Activated CD8-positive, alpha-beta T cell treated with anti-CD3 and anti-CD28 coated beads for 36 hours (primary cell): Measurements from ENCODE around the gene ECE1. TPM values are rescaled to one million over a fixed set of nuclear protein-coding genes. Genes with fewer than 3 reads are reported as not detected.
A peak's percentile ranks its signal among the peaks of the same experiment; 100 is the strongest.

Source experiments
- ATAC-seq: fragments of 200-7000 bp; cut with Tn5 transposase; one replicate; pipeline ENCODE4 v1.10.0; 2021; ENCODE audit warnings: mild to moderate bottlenecking, moderate library complexity
- CTCF ChIA-PET: fragments of 350-600 bp; sonication (Branson Sonifier 250); formaldehyde crosslinking; loops from one replicate; lab custom pipeline; 2021; ENCODE audit warnings: antibody characterized with exemption; lab: Charles Lee
- POLR2A ChIA-PET: fragments of 350-600 bp; sonication (Branson Sonifier 250); formaldehyde crosslinking; loops from one replicate; lab custom pipeline; 2021; ENCODE audit warnings: antibody characterized with exemption; lab: Charles Lee
- DNase-seq: peaks from one replicate; pipeline ENCODE4 v3.0.0-alpha.2; 2020
- H3K27ac Mint-ChIP-seq: one replicate; pipeline ENCODE4 v1.8.0; 2021; ENCODE audit warnings: mild to moderate bottlenecking, mixed read lengths
- H3K27me3 Mint-ChIP-seq: one replicate; pipeline ENCODE4 v1.8.0; 2021; ENCODE audit warnings: mixed read lengths
- H3K36me3 Mint-ChIP-seq: one replicate; pipeline ENCODE4 v1.8.0; 2021; ENCODE audit warnings: low read depth, mixed read lengths
- H3K4me1 Mint-ChIP-seq: one replicate; pipeline ENCODE4 v1.8.0; 2021; ENCODE audit warnings: low read depth, mixed read lengths
- H3K4me3 Mint-ChIP-seq: one replicate; pipeline ENCODE4 v1.8.0; 2021; ENCODE audit warnings: mild to moderate bottlenecking, moderate library complexity, mixed read lengths
- H3K9me3 Mint-ChIP-seq: one replicate; pipeline ENCODE4 v1.8.0; 2021; ENCODE audit warnings: mixed read lengths
- intact Hi-C: fragments of 100-400 bp; cut with micrococcal nuclease; formaldehyde crosslinking; loops from one replicate; pipeline ENCODE4 v1.10.0; 2022
- total RNA-seq, 2 experiments: library from RNA; stranded (reverse); gene quantifications; one replicate each; pipeline ENCODE4 v1.2.3, GENCODE V29; 2021
- TF ChIP-seq, protein P1 (sequence below): fragments of 200-600 bp; IDR thresholded peaks from one replicate; pipeline ENCODE4 v1.8.0; 2022; ENCODE audit warnings: antibody characterized with exemption, mild to moderate bottlenecking

ECE1 gene
- total RNA-seq, 2 experiments from 2014 or later = 118 to 127 TPM

DNA sequence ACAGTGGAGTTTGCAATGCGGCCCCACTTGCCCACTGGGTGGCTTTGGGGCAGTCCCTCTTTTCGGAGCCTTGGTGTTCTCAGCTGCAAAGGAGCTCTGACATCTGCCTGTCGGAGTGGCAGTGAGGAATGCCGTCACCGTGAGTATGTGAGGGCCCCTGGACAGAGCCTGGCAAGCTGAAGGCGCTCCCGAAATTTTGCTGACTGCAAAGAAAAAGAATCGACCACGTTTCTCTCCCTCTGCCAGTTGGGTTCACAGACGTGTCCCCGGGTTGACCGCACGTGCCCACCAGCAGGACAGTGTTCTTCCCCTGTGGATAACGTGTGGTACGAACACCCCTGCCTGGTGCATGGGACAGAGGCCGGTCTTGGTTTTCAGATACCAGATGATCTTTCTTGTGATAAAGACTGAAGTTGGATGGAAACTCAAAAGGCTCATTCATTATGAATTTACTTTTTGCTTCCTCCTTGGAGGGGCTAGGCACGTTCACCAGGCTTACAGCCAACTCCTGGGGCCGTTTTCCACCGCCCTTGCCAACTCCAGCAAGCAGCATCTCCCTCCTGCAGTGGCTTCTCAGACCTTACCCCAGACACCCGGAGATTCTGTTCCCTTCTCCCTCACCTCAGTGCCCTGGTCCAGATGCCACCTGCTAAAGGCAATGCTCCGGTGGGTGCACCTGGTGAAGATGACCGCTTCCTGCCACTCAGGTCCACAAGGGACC, 29.7 kb downstream of the ECE1 start:
- H3K4me3 Mint-ChIP-seq = no peak overlapping the region
- DNase-seq (no peak), ATAC-seq (no peak)
- ChIA-PET POLR2A (interaction anchor here (1.1 to 4.2 kb wide), 4 partner anchors 27 to 64 kb away, joined by 3 to 27 read pairs (median 5); no protein-coding TSS in a partner anchor), CTCF (interaction anchor here (0.6 to 9.5 kb wide), 3 partner anchors 11 to 295 kb away, joined by 3 to 177 read pairs (median 16); no protein-coding TSS in a partner anchor)
- TF ChIP-seq, protein P1, sequence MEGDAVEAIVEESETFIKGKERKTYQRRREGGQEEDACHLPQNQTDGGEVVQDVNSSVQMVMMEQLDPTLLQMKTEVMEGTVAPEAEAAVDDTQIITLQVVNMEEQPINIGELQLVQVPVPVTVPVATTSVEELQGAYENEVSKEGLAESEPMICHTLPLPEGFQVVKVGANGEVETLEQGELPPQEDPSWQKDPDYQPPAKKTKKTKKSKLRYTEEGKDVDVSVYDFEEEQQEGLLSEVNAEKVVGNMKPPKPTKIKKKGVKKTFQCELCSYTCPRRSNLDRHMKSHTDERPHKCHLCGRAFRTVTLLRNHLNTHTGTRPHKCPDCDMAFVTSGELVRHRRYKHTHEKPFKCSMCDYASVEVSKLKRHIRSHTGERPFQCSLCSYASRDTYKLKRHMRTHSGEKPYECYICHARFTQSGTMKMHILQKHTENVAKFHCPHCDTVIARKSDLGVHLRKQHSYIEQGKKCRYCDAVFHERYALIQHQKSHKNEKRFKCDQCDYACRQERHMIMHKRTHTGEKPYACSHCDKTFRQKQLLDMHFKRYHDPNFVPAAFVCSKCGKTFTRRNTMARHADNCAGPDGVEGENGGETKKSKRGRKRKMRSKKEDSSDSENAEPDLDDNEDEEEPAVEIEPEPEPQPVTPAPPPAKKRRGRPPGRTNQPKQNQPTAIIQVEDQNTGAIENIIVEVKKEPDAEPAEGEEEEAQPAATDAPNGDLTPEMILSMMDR = no peak
- no peaks in the 10 kb centered on the region for H3K9me3 Mint-ChIP-seq
- H3K4me1 Mint-ChIP-seq = peaks cover 74% of the 10 kb centered on the region
- intact Hi-C loops = no loop called here
- H3K36me3 Mint-ChIP-seq = peaks cover 76% of the 10 kb centered on the region
- H3K27ac Mint-ChIP-seq = peak overlapping the region; percentile 90
- H3K27me3 Mint-ChIP-seq = no peaks in the 10 kb centered on the region

DNA sequence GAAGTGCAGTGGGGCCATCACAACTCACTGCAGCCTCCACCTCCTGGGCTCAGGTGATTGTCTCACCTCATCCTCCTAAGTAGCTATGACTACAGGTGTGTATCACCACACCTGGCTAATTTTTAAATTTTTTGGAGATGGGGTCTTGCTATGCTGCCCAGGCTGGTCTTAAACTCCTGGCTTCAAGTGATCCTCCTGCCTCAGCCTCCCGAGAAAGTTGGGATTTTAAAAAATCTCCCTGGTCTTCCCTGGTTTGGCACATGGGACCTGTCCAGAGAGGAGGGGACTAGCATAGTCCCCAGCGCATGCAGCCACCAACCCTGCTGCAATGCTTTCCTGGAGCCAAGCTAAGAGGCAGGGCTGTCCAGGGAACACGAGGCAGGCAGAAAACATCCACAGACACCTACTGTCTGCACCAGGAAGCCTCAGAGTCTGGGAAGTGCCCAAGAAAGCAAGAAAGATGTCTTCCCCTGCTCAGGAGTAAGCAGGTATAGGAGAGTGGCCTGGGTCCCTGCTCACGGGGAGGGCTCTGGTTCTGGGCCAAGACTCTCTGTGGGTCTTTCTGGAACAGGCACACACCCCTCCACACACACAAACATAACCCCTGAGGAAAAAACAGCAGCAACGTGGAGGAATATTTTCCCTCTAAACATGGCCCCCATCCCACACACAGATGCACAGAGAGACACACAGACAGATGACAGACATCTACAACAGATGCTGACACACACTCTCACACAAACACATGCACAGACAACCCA, 30.8 kb downstream of the ECE1 start:
- no peak overlapping the region for H3K4me3 Mint-ChIP-seq
- no peak for ATAC-seq
- CTCF ChIA-PET = interaction anchor here (1.2 to 9.5 kb wide), 5 partner anchors 12 to 109 kb away, joined by 4 to 187 read pairs (median 16); no protein-coding TSS in a partner anchor

GRCh38 chr1:21258331-21259134, 31.7 kb downstream of the ECE1 start:
- POLR2A ChIA-PET = interaction anchor here (0.6 to 4.2 kb wide), 7 partner anchors 11 to 1087 kb away, joined by 3 to 27 read pairs (median 5); no protein-coding TSS in a partner anchor
- peak overlapping the region; percentile 18 for H3K4me3 Mint-ChIP-seq
- TF ChIP-seq, protein P1 = no peak
- DNase-seq (peak; percentile 88), ATAC-seq (peak; percentile 72)
- intact Hi-C loops = loop anchor here (5.0 kb wide), 1 partner anchor 34 kb away; the partner anchor contains the start of gene ECE1
- H3K9me3 Mint-ChIP-seq = no peaks in the 10 kb centered on the region
- CTCF ChIA-PET = interaction anchor here (0.7 to 9.5 kb wide), 11 partner anchors 13 to 109 kb away, joined by 3 to 187 read pairs (median 4); no protein-coding TSS in a partner anchor
- H3K27me3 Mint-ChIP-seq = no peaks in the 10 kb centered on the region
- H3K27ac Mint-ChIP-seq = peak overlapping the region; percentile 90
- H3K4me1 Mint-ChIP-seq = peaks cover 74% of the 10 kb centered on the region
- peaks cover 80% of the 10 kb centered on the region for H3K36me3 Mint-ChIP-seq

More for the DNA sequence above, 30.8 kb downstream of the ECE1 start:
- no peak for DNase-seq
- TF ChIP-seq, protein P1 = no peak
- H3K36me3 Mint-ChIP-seq = peaks cover 83% of the 10 kb centered on the region
- H3K9me3 Mint-ChIP-seq = no peaks in the 10 kb centered on the region
- POLR2A ChIA-PET = interaction anchor here (1.2 to 4.2 kb wide), 3 partner anchors 25 to 65 kb away, joined by 3 to 27 read pairs (median 3); no protein-coding TSS in a partner anchor
- H3K4me1 Mint-ChIP-seq = peaks cover 74% of the 10 kb centered on the region
- intact Hi-C loops = loop anchor here (5.0 kb wide), 1 partner anchor 33 kb away; the partner anchor contains the start of gene ECE1
- H3K27me3 Mint-ChIP-seq = no peaks in the 10 kb centered on the region
- peak overlapping the region; percentile 90 for H3K27ac Mint-ChIP-seq

DNA sequence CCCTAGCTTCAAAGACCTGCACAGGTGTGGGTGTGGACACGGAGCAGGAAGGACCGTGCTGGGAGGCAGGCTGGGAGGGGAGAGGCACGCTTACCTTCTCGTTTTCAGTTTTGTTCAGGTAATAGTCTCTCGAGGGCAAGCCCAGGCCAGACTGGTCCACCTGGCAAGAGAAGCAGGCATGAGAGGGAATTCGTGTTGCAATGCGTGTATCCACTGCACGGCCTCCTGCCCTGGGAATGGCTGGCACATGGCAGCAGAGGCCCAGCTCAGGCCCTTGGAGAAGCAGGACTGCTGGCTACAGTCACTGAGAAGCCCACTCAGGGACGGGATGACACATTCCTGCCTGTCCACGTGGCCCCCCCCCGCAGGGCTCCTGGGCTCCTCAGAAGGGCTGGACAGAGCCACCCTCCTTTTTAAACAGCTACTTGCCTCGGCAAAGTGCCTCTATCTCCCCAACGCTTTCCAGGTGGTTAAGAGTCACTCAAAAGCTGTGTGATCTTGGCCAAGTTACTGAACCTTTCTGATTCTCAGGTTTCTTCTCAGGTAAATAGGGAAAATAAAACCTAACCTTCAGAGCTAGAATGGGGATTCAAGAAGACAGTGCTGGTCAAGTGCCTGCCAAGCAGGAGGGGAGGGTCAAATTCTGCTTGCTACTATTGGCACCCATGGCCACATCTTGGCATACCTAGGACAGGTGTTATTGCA, 32.7 kb downstream of the ECE1 start:
- TF ChIP-seq, protein P1 = no peak
- H3K27ac Mint-ChIP-seq = peak overlapping the region; percentile 90
- no peak for ATAC-seq
- H3K4me3 Mint-ChIP-seq = no peak overlapping the region
- intact Hi-C loops = loop anchor here (5.0 kb wide), 1 partner anchor 35 kb away; the partner anchor contains the start of gene ECE1
- ChIA-PET CTCF (interaction anchor here (0.7 to 9.5 kb wide), 9 partner anchors 13 to 110 kb away, joined by 3 to 187 read pairs (median 4); no protein-coding TSS in a partner anchor), POLR2A (interaction anchor here (0.6 to 4.2 kb wide), 6 partner anchors 10 to 1086 kb away, joined by 3 to 27 read pairs (median 6); no protein-coding TSS in a partner anchor)
- no peak for DNase-seq
- peaks cover 78% of the 10 kb centered on the region for H3K36me3 Mint-ChIP-seq
- H3K9me3 Mint-ChIP-seq = no peaks in the 10 kb centered on the region
- no peaks in the 10 kb centered on the region for H3K27me3 Mint-ChIP-seq
- H3K4me1 Mint-ChIP-seq = peaks cover 71% of the 10 kb centered on the region
